KMS-11 (cell line): ENCODE measurements around the gene C19orf67.

Experiments
- H2AFZ ChIP-seq: fragments of 200-600 bp; sonication (generic); 2 replicates; pipeline ENCODE4 v1.6.1; 2016; ENCODE audit warnings: antibody characterized with exemption, mixed run types, low read depth
- H3K27ac ChIP-seq: fragments of 200-600 bp; sonication (generic); 2 replicates; pipeline ENCODE4 v1.6.1; 2016; ENCODE audit warnings: mild to moderate bottlenecking, mixed run types
- H3K27me3 ChIP-seq: fragments of 200-600 bp; sonication (generic); 2 replicates; pipeline ENCODE4 v1.6.1; 2017; ENCODE audit warnings: mild to moderate bottlenecking, low read depth, mixed run types, moderate library complexity; ENCODE audit not compliant: insufficient read depth
- H3K36me3 ChIP-seq: fragments of 200-600 bp; sonication (generic); 2 replicates; pipeline ENCODE4 v1.6.1; 2017; ENCODE audit warnings: mild to moderate bottlenecking, mixed run types; ENCODE audit not compliant: insufficient read depth
- H3K4me1 ChIP-seq: fragments of 200-600 bp; sonication (generic); 2 replicates; pipeline ENCODE4 v1.6.1; 2016; ENCODE audit warnings: mild to moderate bottlenecking, low read depth, mixed run types; ENCODE audit not compliant: poor library complexity, severe bottlenecking
- H3K4me2 ChIP-seq: fragments of 200-600 bp; sonication (generic); 2 replicates; pipeline ENCODE4 v1.7.0; 2016; ENCODE audit warnings: mild to moderate bottlenecking, mixed run types
- H3K4me3 ChIP-seq: fragments of 200-600 bp; sonication (generic); IDR thresholded peaks from 2 replicates; pipeline ENCODE4 v1.6.1; 2017; ENCODE audit warnings: low read depth, low read length, mixed read lengths; ENCODE audit not compliant: insufficient read depth
- H3K79me2 ChIP-seq: fragments of 200-600 bp; sonication (generic); 2 replicates; pipeline ENCODE4 v1.6.1; 2016; ENCODE audit warnings: low read depth, mixed run types; ENCODE audit not compliant: insufficient read depth
- H3K9ac ChIP-seq: fragments of 200-600 bp; sonication (generic); 2 replicates; pipeline ENCODE4 v1.6.1; 2016; ENCODE audit warnings: mild to moderate bottlenecking, mixed run types
- H4K20me1 ChIP-seq: fragments of 200-600 bp; sonication (generic); 2 replicates; pipeline ENCODE4 v1.6.1; 2016; ENCODE audit warnings: mild to moderate bottlenecking, mixed run types; ENCODE audit not compliant: insufficient read depth
- TF ChIP-seq, protein P1 (sequence below): fragments of 200-600 bp; sonication (generic); conservative IDR thresholded peaks from 2 replicates; pipeline ENCODE4 v1.6.1; 2017; ENCODE audit warnings: low read depth, mild to moderate bottlenecking, antibody characterized with exemption, low read length, moderate library complexity, mixed read lengths

C19orf67 gene

DNA sequence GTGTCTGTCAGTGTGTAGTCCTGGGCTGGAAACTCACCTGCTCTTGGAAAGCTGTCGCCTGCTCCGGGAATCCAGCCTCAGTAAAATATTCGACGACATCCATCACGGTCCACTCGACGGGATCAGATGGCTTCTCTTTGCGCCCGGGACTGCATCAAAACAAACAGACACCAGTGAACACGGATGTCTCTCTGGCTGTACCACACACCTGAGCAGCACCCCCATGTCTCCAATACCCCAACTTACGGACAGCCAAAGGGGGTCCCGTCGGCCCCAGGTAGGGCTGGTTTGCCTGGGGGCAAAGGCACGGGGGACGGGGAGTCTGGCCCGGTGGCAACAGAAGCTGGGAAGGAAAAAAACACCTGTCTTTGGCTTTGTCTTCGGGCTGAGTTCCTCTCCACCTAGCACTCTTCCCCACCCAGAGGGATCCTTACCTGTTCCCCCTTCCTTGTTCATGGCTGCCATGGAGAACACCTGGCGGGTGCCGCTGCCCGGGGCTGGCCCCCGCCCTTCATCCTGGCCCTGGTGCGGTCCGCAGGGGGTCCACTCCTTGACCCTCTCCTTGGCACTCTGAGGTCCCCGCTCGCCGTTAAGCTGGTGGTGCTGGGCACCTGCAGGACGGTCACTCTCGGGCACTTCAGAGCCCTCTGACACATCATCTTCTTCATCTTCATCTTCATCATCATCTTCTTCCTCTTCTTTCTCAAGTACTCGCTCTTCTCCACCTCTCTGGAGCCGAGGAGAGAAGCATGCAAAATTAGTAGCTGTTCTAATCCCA is 3.2 kb upstream of the C19orf67 start:
- Histone ChIP-seq H2AFZ (no peak overlapping the region), H4K20me1 (no peaks in the 10 kb centered on the region), H3K36me3 (no peaks in the 10 kb centered on the region), H3K27me3 (no peaks in the 10 kb centered on the region), H3K4me3 (no peak overlapping the region), H3K4me2 (peak overlapping the region; percentile 44), H3K4me1 (peaks cover 14% of the 10 kb centered on the region), H3K79me2 (no peaks in the 10 kb centered on the region), H3K27ac (no peak overlapping the region), H3K9ac (no peak overlapping the region)
- TF ChIP-seq, protein P1, sequence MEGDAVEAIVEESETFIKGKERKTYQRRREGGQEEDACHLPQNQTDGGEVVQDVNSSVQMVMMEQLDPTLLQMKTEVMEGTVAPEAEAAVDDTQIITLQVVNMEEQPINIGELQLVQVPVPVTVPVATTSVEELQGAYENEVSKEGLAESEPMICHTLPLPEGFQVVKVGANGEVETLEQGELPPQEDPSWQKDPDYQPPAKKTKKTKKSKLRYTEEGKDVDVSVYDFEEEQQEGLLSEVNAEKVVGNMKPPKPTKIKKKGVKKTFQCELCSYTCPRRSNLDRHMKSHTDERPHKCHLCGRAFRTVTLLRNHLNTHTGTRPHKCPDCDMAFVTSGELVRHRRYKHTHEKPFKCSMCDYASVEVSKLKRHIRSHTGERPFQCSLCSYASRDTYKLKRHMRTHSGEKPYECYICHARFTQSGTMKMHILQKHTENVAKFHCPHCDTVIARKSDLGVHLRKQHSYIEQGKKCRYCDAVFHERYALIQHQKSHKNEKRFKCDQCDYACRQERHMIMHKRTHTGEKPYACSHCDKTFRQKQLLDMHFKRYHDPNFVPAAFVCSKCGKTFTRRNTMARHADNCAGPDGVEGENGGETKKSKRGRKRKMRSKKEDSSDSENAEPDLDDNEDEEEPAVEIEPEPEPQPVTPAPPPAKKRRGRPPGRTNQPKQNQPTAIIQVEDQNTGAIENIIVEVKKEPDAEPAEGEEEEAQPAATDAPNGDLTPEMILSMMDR: no peak

GRCh38 chr19:14086098-14086497 is 515 bp upstream of the C19orf67 start:
- TF ChIP-seq, protein P1: no peak
- Histone ChIP-seq H3K4me2 (no peak overlapping the region), H3K4me3 (no peak overlapping the region), H3K27me3 (no peaks in the 10 kb centered on the region), H2AFZ (no peak overlapping the region), H4K20me1 (no peaks in the 10 kb centered on the region), H3K79me2 (no peaks in the 10 kb centered on the region), H3K27ac (no peak overlapping the region), H3K36me3 (no peaks in the 10 kb centered on the region), H3K4me1 (peaks cover 5% of the 10 kb centered on the region), H3K9ac (no peak overlapping the region)

GRCh38 chr19:14082675-14082960 is 3.0 kb downstream of the C19orf67 start:
- 0 out of 2 replicates have a peak overlapping the region, but pooled peaks have one; percentile 75 for H3K4me2 ChIP-seq
- H3K4me1 ChIP-seq: peaks cover 10% of the 10 kb centered on the region
- TF ChIP-seq, protein P1: no peak
- no peak overlapping the region for H2AFZ ChIP-seq
- no peaks in the 10 kb centered on the region for H3K36me3 ChIP-seq
- H3K79me2 ChIP-seq: no peaks in the 10 kb centered on the region
- H3K9ac ChIP-seq: no peak overlapping the region
- no peak overlapping the region for H3K4me3 ChIP-seq
- no peaks in the 10 kb centered on the region for H4K20me1 ChIP-seq
- no peak overlapping the region for H3K27ac ChIP-seq
- H3K27me3 ChIP-seq: no peaks in the 10 kb centered on the region

DNA sequence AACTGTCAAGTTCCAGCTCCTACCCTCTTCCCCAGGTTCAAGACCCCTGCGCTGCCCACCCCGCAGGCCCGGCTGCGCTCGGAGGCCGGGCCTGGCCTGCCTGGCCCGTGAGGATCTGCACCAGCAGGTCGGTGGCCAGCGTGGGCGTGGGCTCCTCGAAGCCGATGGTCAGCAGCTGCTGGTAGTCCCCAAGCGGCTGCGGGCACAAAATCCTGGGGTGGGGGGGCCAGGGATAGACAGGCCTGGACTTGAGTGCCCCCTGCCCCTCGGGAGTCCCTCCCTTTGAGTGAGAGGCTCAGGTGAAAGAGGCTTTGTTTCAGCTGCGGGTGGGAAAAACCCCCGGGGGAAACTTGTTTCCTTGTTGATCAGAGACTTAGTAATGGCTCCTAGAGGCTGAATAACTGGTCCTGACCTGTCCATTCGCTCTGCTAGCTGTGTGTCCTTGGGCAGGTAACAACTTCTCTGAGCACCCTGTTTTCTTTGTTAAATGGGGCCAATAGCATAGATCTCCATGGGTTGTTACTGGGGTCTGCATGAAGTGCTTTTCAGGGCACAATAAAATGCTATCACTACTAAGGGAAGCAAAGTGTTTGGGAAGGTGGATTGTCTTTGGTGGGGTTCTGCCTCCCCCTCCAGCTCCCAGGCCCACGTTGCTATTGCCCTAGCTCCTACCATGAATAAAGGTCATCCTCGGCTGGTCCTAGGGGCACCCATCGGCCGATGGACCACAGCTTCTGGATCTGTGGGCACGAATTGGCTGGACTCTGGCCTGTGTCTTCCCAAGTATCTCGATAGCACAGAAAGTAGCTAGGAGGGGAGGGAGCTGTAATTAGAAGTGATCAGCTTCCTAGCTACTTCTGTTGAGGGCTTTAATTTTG is 3.5 kb downstream of the C19orf67 start:
- Histone ChIP-seq H2AFZ (peak overlapping the region; percentile 72), H3K4me3 (no peak overlapping the region), H3K36me3 (no peaks in the 10 kb centered on the region), H3K4me1 (peaks cover 10% of the 10 kb centered on the region), H3K27me3 (no peaks in the 10 kb centered on the region), H3K9ac (peak overlapping the region; percentile 61), H3K4me2 (peak overlapping the region; percentile 75), H3K27ac (peak overlapping the region; percentile 28; the same call in 1 of the 2 replicates), H4K20me1 (no peaks in the 10 kb centered on the region), H3K79me2 (no peaks in the 10 kb centered on the region)
- TF ChIP-seq, protein P1: no peak
